Stimulated activated CD8-positive, alpha-beta memory T cell treated with anti-CD3 and anti-CD28 coated beads, Interleukin-12 subunit alpha, Interleukin-12 subunit beta, amount 100 ng/mL, for 1 hour (primary cell): ENCODE measurements around the gene SUGCT.

ENCODE experiments used
- DNase-seq: peaks from one replicate; pipeline ENCODE4 v3.0.0-alpha.2; 2020; ENCODE audit warnings: low read depth

Gene SUGCT

GRCh38 chr7:40733578-40733977, 598.8 kb downstream of the SUGCT start:
- DNase-seq = no peak

GRCh38 chr7:40739257-40739656, 604.5 kb downstream of the SUGCT start:
- DNase-seq = no peak

- no peak for DNase-seq
Observed at GRCh38 chr7:40742270-40742669, 607.5 kb downstream of the SUGCT start.

GRCh38 chr7:40746841-40747556, 612.2 kb downstream of the SUGCT start:
- no peak for DNase-seq

GRCh38 chr7:40747856-40748255, 613.1 kb downstream of the SUGCT start:
- DNase-seq = no peak

GRCh38 chr7:40749877-40750276, 615.1 kb downstream of the SUGCT start:
- DNase-seq = no peak

- no peak for DNase-seq
Observed at GRCh38 chr7:40753455-40753854, 618.6 kb downstream of the SUGCT start.

- DNase-seq = no peak
Observed at GRCh38 chr7:40755438-40755837, 620.6 kb downstream of the SUGCT start.

- no peak for DNase-seq
Observed at GRCh38 chr7:40757109-40757508, 622.3 kb downstream of the SUGCT start.

GRCh38 chr7:40758590-40758989, 623.8 kb downstream of the SUGCT start:
- DNase-seq = no peak

GRCh38 chr7:40760293-40760964, 625.6 kb downstream of the SUGCT start:
- no peak for DNase-seq

- no peak for DNase-seq
Observed at GRCh38 chr7:40760987-40761386, 626.2 kb downstream of the SUGCT start.

- DNase-seq = no peak
Observed at GRCh38 chr7:40761762-40762560, 627.2 kb downstream of the SUGCT start.

GRCh38 chr7:40763319-40764287, 628.8 kb downstream of the SUGCT start:
- no peak for DNase-seq

- DNase-seq = no peak
Observed at GRCh38 chr7:40765639-40766038, 630.8 kb downstream of the SUGCT start.

- DNase-seq = no peak
Observed at GRCh38 chr7:40772096-40772495, 637.3 kb downstream of the SUGCT start.

GRCh38 chr7:40773656-40774055, 638.9 kb downstream of the SUGCT start:
- DNase-seq = no peak

GRCh38 chr7:40775877-40776276, 641.1 kb downstream of the SUGCT start:
- no peak for DNase-seq

- DNase-seq = no peak
Observed at GRCh38 chr7:40777730-40778312, 643.0 kb downstream of the SUGCT start.

GRCh38 chr7:40780460-40780859, 645.7 kb downstream of the SUGCT start:
- no peak for DNase-seq

GRCh38 chr7:40782836-40783235, 648.0 kb downstream of the SUGCT start:
- no peak for DNase-seq
